Thyroid gland (tissue), 4 donors: ENCODE results near the gene NRIP2. TPM values are rescaled to one million over a fixed set of nuclear protein-coding genes. Genes with fewer than 3 reads are reported as not detected.
A peak's percentile ranks its signal among the peaks of the same experiment; 100 is the strongest.

Experiments used
- DNase-seq, 2 donors: peaks; one replicate each; pipeline ENCODE4 v3.0.0-alpha.2; 2019
- H3K27ac ChIP-seq, 3 donors: fragments of 200-600 bp; sonication (generic); 1 replicate in 2 of 3; 2 replicates in 1 of 3; pipeline ENCODE4 v1.5.1; 2016 to 2019; ENCODE audit warnings: mild to moderate bottlenecking in 1 of 3, moderate library complexity in 1 of 3
- H3K27me3 ChIP-seq: fragments of 200-600 bp; sonication (generic); one replicate; pipeline ENCODE4 v1.5.1; 2019
- H3K36me3 ChIP-seq, 2 donors: fragments of 200-600 bp; sonication (generic); one replicate each; pipeline ENCODE4 v1.5.1; 2016 to 2019
- H3K4me1 ChIP-seq, 2 donors: fragments of 200-600 bp; sonication (generic); one replicate each; pipeline ENCODE4 v1.5.1; 2017 to 2019
- H3K4me3 ChIP-seq, 3 donors: fragments of 200-600 bp; sonication (generic); replicated peaks in 1 of 3; 1 replicate in 2 of 3; 2 replicates in 1 of 3; pipeline ENCODE4 v1.5.1; 2016; ENCODE audit warnings: mild to moderate bottlenecking in 1 of 3
- H3K9me3 ChIP-seq: fragments of 200-600 bp; sonication (generic); one replicate; pipeline ENCODE4 v1.5.1; 2017
- CTCF ChIP-seq, 6 experiments: fragments of 200-600 bp in 3 of 6; fragments of 450-650 bp in 3 of 6; sonication (generic) in 3 of 6; IDR thresholded peaks; one replicate each; pipeline ENCODE4 v1.5.1; 2016 to 2019; ENCODE audit warnings: antibody characterized with exemption in 6 of 6, mild to moderate bottlenecking in 2 of 6, inconsistent platforms in 1 of 6, moderate library complexity in 1 of 6
- POLR2A ChIP-seq, 2 donors: fragments of 450-650 bp; IDR thresholded peaks; one replicate each; pipeline ENCODE4 v1.6.1; 2017; ENCODE audit warnings: antibody characterized with exemption in 2 of 2, mild to moderate bottlenecking in 2 of 2, moderate library complexity in 1 of 2
- WGBS, 2 donors: methylation state at CpG; one replicate each; pipeline ENCODE4 v1.1.5; 2017; 5-methylcytosine and 5-hydroxymethylcytosine counted together
- intact Hi-C: fragments of 100-400 bp; cut with DNase I; formaldehyde crosslinking; loops from one replicate; pipeline ENCODE4 v1.15.1; 2023
- total RNA-seq, 4 donors: library from RNA; depleted of rRNA; stranded (reverse); fragments of >200 nt; gene quantifications; one replicate each; pipeline ENCODE4 v1.2.3, GENCODE V29; 2016

The NRIP2 gene
- total RNA-seq, 4 donors from 2014 or later: 0.88 to 2.1 (median 1.2) TPM

GRCh38 chr12:2806700-2807099 lies 28.1 kb downstream of the NRIP2 start:
- H3K27ac ChIP-seq: no peak overlapping the region
- H3K9me3 ChIP-seq: no peaks in the 10 kb centered on the region
- H3K27me3 ChIP-seq: no peaks in the 10 kb centered on the region
- DNase-seq: no peak
- no peak overlapping the region for H3K4me3 ChIP-seq
- H3K4me1 ChIP-seq: peaks cover 13 to 16% of the 10 kb centered on the region in 2 donors
- peaks cover 22 to 26% of the 10 kb centered on the region in 2 donors for H3K36me3 ChIP-seq
- TF ChIP-seq POLR2A (IDR thresholded peaks at IDR 0.05) (no peak), CTCF (IDR thresholded peaks at IDR 0.05) (no peak)
- 86 to 92% methylated on average over 6 of the region's 6 CpGs for WGBS, 2 donors
- intact Hi-C loops: no loop called here

GRCh38 chr12:2805143-2805520 lies 29.7 kb downstream of the NRIP2 start:
- Histone ChIP-seq H3K9me3 (no peaks in the 10 kb centered on the region), H3K4me1 (peaks cover 19 to 28% of the 10 kb centered on the region in 2 donors)
- WGBS, 2 donors: 62 to 65% methylated on average over 2 of the region's 2 CpGs

GRCh38 chr12:2804393-2805142 lies 30.3 kb downstream of the NRIP2 start:
- WGBS, 2 donors: 45 to 53% methylated on average over 5 of the region's 5 CpGs
- Histone ChIP-seq H3K36me3 (peaks cover 41 to 44% of the 10 kb centered on the region in 2 donors), H3K9me3 (no peaks in the 10 kb centered on the region), H3K27ac (peak overlapping the region in 1 of 3 donors; percentile 26), H3K4me1 (peaks cover 20 to 32% of the 10 kb centered on the region in 2 donors), H3K4me3 (no peak overlapping the region), H3K27me3 (no peaks in the 10 kb centered on the region)
- TF ChIP-seq POLR2A (IDR thresholded peaks at IDR 0.05): no peak
- TF ChIP-seq CTCF (IDR thresholded peaks at IDR 0.05): no peak
- peak; percentile 87 to 90 for DNase-seq
- intact Hi-C loops: no loop called here

More at GRCh38 chr12:2805143-2805520, 29.7 kb downstream of the NRIP2 start:
- TF ChIP-seq POLR2A (IDR thresholded peaks at IDR 0.05) (no peak), CTCF (IDR thresholded peaks at IDR 0.05) (no peak)
- no peaks in the 10 kb centered on the region for H3K27me3 ChIP-seq
- peaks cover 35 to 38% of the 10 kb centered on the region in 2 donors for H3K36me3 ChIP-seq
- H3K4me3 ChIP-seq: no peak overlapping the region
- intact Hi-C loops: no loop called here
- DNase-seq: no peak
- no peak overlapping the region for H3K27ac ChIP-seq

GRCh38 chr12:2803635-2804392 lies 31.0 kb downstream of the NRIP2 start:
- intact Hi-C loops: no loop called here
- Histone ChIP-seq H3K36me3 (peaks cover 46 to 49% of the 10 kb centered on the region in 2 donors), H3K27me3 (no peaks in the 10 kb centered on the region), H3K9me3 (no peaks in the 10 kb centered on the region), H3K4me3 (no peak overlapping the region), H3K4me1 (peaks cover 20 to 32% of the 10 kb centered on the region in 2 donors), H3K27ac (peak overlapping the region in 1 of 3 donors; percentile 26)
- 65 to 73% methylated on average over 7 of the region's 7 CpGs for WGBS, 2 donors
- TF ChIP-seq CTCF (IDR thresholded peaks at IDR 0.05): no peak
- no peak for TF ChIP-seq POLR2A (IDR thresholded peaks at IDR 0.05)
- DNase-seq: no peak
